IMR-90 (cell line): ENCODE results near the gene SDK1. TPM values are rescaled to one million over a fixed set of nuclear protein-coding genes. Genes with fewer than 3 reads are reported as not detected.

Experiments
- ATAC-seq: fragments of 200-7000 bp; cut with Tn5 transposase; 2 replicates; pipeline ENCODE4 v1.9.1; 2020; ENCODE audit warnings: low read depth, mild to moderate bottlenecking, moderate library complexity
- BruUV-seq: library from RNA; stranded (reverse); fragments of 400-500 nt; replicated peaks from 2 replicates; lab custom pipeline; 2021; lab: Mats Ljungman, UMichigan
- CTCF ChIA-PET: fragments of 300-600 bp; formaldehyde crosslinking; extraction: SDS; loops from one replicate; lab custom pipeline; 2021; ENCODE audit warnings: antibody characterized with exemption; lab: Yijun Ruan, JAX
- POLR2A ChIA-PET: fragments of 300-600 bp; sonication (Branson Sonifier 250); formaldehyde crosslinking; loops from one replicate; lab custom pipeline; 2022; ENCODE audit warnings: antibody characterized with exemption; ENCODE audit not compliant: unreplicated experiment; lab: Charles Lee
- DNase-seq: peaks from one replicate; pipeline ENCODE4 v3.0.0; 2013
- H2AFZ ChIP-seq: replicated peaks from 2 replicates; pipeline ENCODE3; 2013; ENCODE audit warnings: low read length, mild to moderate bottlenecking; ENCODE audit not compliant: poor library complexity
- H2AK5ac ChIP-seq: 2 replicates; pipeline ENCODE4 v1.6.1; 2013; ENCODE audit warnings: low read depth, low read length, inconsistent platforms
- H2AK9ac ChIP-seq: replicated peaks from 2 replicates; pipeline ENCODE3; 2013; ENCODE audit warnings: mild to moderate bottlenecking, low read depth, low read length, moderate library complexity; ENCODE audit not compliant: poor library complexity
- H2BK120ac ChIP-seq: 2 replicates; pipeline ENCODE4 v1.6.1; 2013; ENCODE audit warnings: low read depth, low read length, inconsistent platforms
- H2BK15ac ChIP-seq: 3 replicates; pipeline ENCODE4 v1.6.1; 2013; ENCODE audit warnings: low read depth, low read length, inconsistent platforms
- H2BK20ac ChIP-seq: 2 replicates; pipeline ENCODE4 v1.6.1; 2013; ENCODE audit warnings: low read depth, mild to moderate bottlenecking, inconsistent platforms, low read length, moderate library complexity
- H2BK5ac ChIP-seq: 2 replicates; pipeline ENCODE4 v1.6.1; 2013; ENCODE audit warnings: mild to moderate bottlenecking, low read depth, low read length, inconsistent platforms; ENCODE audit not compliant: poor library complexity, severe bottlenecking
- H3K14ac ChIP-seq: replicated peaks from 2 replicates; pipeline ENCODE4 v1.6.1; 2013; ENCODE audit warnings: low read depth, low read length, inconsistent platforms
- H3K18ac ChIP-seq: 2 replicates; pipeline ENCODE4 v1.6.1; 2013; ENCODE audit warnings: low read depth, low read length, control low read depth
- H3K23ac ChIP-seq: 2 replicates; pipeline ENCODE4 v1.6.1; 2013; ENCODE audit warnings: low read depth, low read length, inconsistent platforms
- H3K27ac ChIP-seq: 2 replicates; pipeline ENCODE4 v1.5.1; 2013; ENCODE audit warnings: mild to moderate bottlenecking, control low read depth, low read length; ENCODE audit not compliant: insufficient read depth
- H3K27me3 ChIP-seq: 2 replicates; pipeline ENCODE4 v1.6.1; 2013; ENCODE audit warnings: low read length; ENCODE audit not compliant: control insufficient read depth, insufficient read depth
- H3K36me3 ChIP-seq: 2 replicates; pipeline ENCODE4 v1.6.1; 2013; ENCODE audit warnings: low read length, mixed read lengths; ENCODE audit not compliant: control insufficient read depth, insufficient read depth
- H3K4ac ChIP-seq: 2 replicates; pipeline ENCODE4 v1.6.1; 2013; ENCODE audit warnings: low read depth, low read length, inconsistent platforms
- H3K4me1 ChIP-seq: 2 replicates; pipeline ENCODE4 v1.6.1; 2013; ENCODE audit warnings: low read length, mixed read lengths; ENCODE audit not compliant: control insufficient read depth, insufficient read depth
- H3K4me2 ChIP-seq: 2 replicates; pipeline ENCODE4 v1.6.1; 2013; ENCODE audit warnings: low read depth, mild to moderate bottlenecking, control low read depth, low read length, moderate library complexity
- H3K4me3 ChIP-seq: 2 replicates; pipeline ENCODE4 v1.5.1; 2013; ENCODE audit warnings: low read depth, mild to moderate bottlenecking, control low read depth, low read length, moderate library complexity; ENCODE audit not compliant: insufficient read depth
- H3K56ac ChIP-seq: 2 replicates; pipeline ENCODE4 v1.6.1; 2013; ENCODE audit warnings: low read length, inconsistent platforms; ENCODE audit not compliant: insufficient read depth; ENCODE audit errors: extremely low read depth
- H3K79me1 ChIP-seq, 2 experiments: 2 replicates each; pipeline ENCODE4 v1.6.1; 2013; ENCODE audit warnings: low read length in 2 of 2, inconsistent platforms in 1 of 2, low read depth in 1 of 2
- H3K9ac ChIP-seq: 2 replicates; pipeline ENCODE4 v1.6.1; 2013; ENCODE audit warnings: low read depth, low read length, control low read depth
- H3K9me1 ChIP-seq: 2 replicates; pipeline ENCODE4 v1.6.1; 2013; ENCODE audit warnings: low read length, inconsistent platforms; ENCODE audit not compliant: insufficient read depth
- H3K9me3 ChIP-seq: 2 replicates; pipeline ENCODE4 v1.6.1; 2013; ENCODE audit warnings: low read length; ENCODE audit not compliant: control insufficient read depth, insufficient read depth
- H4K20me1 ChIP-seq: 2 replicates; pipeline ENCODE4 v1.6.1; 2013; ENCODE audit warnings: low read length, inconsistent platforms; ENCODE audit not compliant: insufficient read depth
- H4K5ac ChIP-seq: 2 replicates; pipeline ENCODE4 v1.6.1; 2013; ENCODE audit warnings: mild to moderate bottlenecking, low read depth, low read length, control low read depth
- H4K8ac ChIP-seq, 2 experiments: 2 replicates each; pipeline ENCODE4 v1.6.1; 2013; ENCODE audit warnings: low read depth in 2 of 2, low read length in 2 of 2, control low read depth in 1 of 2, inconsistent platforms in 1 of 2
- H4K91ac ChIP-seq: 2 replicates; pipeline ENCODE4 v1.6.1; 2013; ENCODE audit warnings: low read depth, low read length, inconsistent platforms; ENCODE audit not compliant: insufficient read depth
- CEBPB ChIP-seq: IDR thresholded peaks from 2 replicates; pipeline ENCODE4 v1.6.1; 2012; ENCODE audit warnings: low read depth, low read length, improper control_type of control experiment
- CTCF ChIP-seq: conservative IDR thresholded peaks from 2 replicates; pipeline ENCODE4 v1.5.1; 2012; ENCODE audit warnings: mild to moderate bottlenecking, low read depth, low read length, improper control_type of control experiment
- FOS ChIP-seq: fragments of 150-350 bp; IDR thresholded peaks from 2 replicates; pipeline ENCODE4 v1.6.1; 2016; ENCODE audit warnings: low read depth, low read length
- RCOR1 ChIP-seq: IDR thresholded peaks from 2 replicates; pipeline ENCODE4 v1.6.1; 2012; ENCODE audit warnings: mild to moderate bottlenecking, low read length, improper control_type of control experiment; ENCODE audit not compliant: insufficient replicate concordance
- SMC3 ChIP-seq: fragments of 150-350 bp; IDR thresholded peaks from 2 replicates; pipeline ENCODE4 v1.6.1; 2016; ENCODE audit warnings: low read depth, mild to moderate bottlenecking, antibody characterized with exemption, low read length, moderate library complexity
- USF2 ChIP-seq: fragments of 150-350 bp; IDR thresholded peaks from 2 replicates; pipeline ENCODE4 v1.6.1; 2017; ENCODE audit warnings: mild to moderate bottlenecking, antibody characterized with exemption, low read length, low read depth
- WGBS, 2 experiments: methylation state at CpG; one replicate each; pipeline versions ENCODE4 v1.1.5 to v1.1.7; 2013; ENCODE audit warnings: missing lambda C conversion rate in 2 of 2; ENCODE audit not compliant: insufficient read length in 1 of 2; ENCODE audit errors: extremely low coverage in 2 of 2; 5-methylcytosine and 5-hydroxymethylcytosine counted together
- dilution Hi-C: fragments of 300-500 bp; cut with HindIII; formaldehyde crosslinking; loops from one replicate; pipeline ENCODE4 v1.14.3; 2018; ENCODE audit warnings: low sequenced_read_pairs; ENCODE audit not compliant: unreplicated experiment
- in situ Hi-C: fragments of 300-500 bp; cut with MboI; formaldehyde crosslinking; loops from 3 replicates; pipeline ENCODE4 v1.14.3; 2019; ENCODE audit warnings: low sequenced_read_pairs, inconsistent platforms, mixed read lengths
- intact Hi-C: fragments of 100-400 bp; cut with micrococcal nuclease; formaldehyde crosslinking; loops from 2 replicates; pipeline ENCODE4 v1.10.0; 2022
- polyA plus RNA-seq, 3 experiments: library from polyadenylated mRNA; depleted of rRNA; stranded (reverse); fragments of >200 nt; gene quantifications; 2 replicates each; pipeline ENCODE4 v1.2.3, GENCODE V29; 2012; ENCODE audit warnings: low replicate concordance in 1 of 3
- total RNA-seq: library from RNA; depleted of rRNA; stranded (reverse); fragments of >200 nt; gene quantifications from 2 replicates; pipeline ENCODE4 v1.2.3, GENCODE V29; 2012
- TF ChIP-seq, protein P1 (sequence below): fragments of 150-350 bp; IDR thresholded peaks from 2 replicates; pipeline ENCODE4 v1.6.1; 2016; ENCODE audit warnings: low read depth, mild to moderate bottlenecking, low read length, moderate library complexity, borderline replicate concordance

SDK1 gene
- total and polyA plus RNA-seq, 2 of the 4 experiments (the other 2 are of a cell fraction): 1.5 to 1.6 TPM

- no CpG with 5 or more reads among the region's 6 CpGs for WGBS, 2 experiments
Observed at GRCh38 chr7:3356173-3356572, 55.1 kb downstream of the SDK1 start.

More at GRCh38 chr7:3356173-3356572, 55.1 kb downstream of the SDK1 start:
- dilution Hi-C loops (no loop called here), in situ Hi-C loops (no loop called here), intact Hi-C loops (no loop called here)
- H3K23ac ChIP-seq: no peak overlapping the region
- no peak overlapping the region for H2AK9ac ChIP-seq
- H3K79me1 ChIP-seq: no peaks in the 10 kb centered on the region
- no peak overlapping the region for H2AK5ac ChIP-seq
- H4K20me1 ChIP-seq: no peaks in the 10 kb centered on the region
- no peak overlapping the region for H3K4me2 ChIP-seq
- no peak for TF ChIP-seq USF2
- TF ChIP-seq RCOR1: no peak
- TF ChIP-seq SMC3: no peak
- TF ChIP-seq CTCF: no peak
- TF ChIP-seq, protein P1, sequence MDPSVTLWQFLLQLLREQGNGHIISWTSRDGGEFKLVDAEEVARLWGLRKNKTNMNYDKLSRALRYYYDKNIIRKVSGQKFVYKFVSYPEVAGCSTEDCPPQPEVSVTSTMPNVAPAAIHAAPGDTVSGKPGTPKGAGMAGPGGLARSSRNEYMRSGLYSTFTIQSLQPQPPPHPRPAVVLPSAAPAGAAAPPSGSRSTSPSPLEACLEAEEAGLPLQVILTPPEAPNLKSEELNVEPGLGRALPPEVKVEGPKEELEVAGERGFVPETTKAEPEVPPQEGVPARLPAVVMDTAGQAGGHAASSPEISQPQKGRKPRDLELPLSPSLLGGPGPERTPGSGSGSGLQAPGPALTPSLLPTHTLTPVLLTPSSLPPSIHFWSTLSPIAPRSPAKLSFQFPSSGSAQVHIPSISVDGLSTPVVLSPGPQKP: no peak
- no peak for TF ChIP-seq CEBPB
- TF ChIP-seq FOS: no peak
- no peak overlapping the region for H4K91ac ChIP-seq
- H3K36me3 ChIP-seq: no peaks in the 10 kb centered on the region
- no peak overlapping the region for H3K18ac ChIP-seq
- no peak overlapping the region for H3K4ac ChIP-seq
- no peak overlapping the region for H3K14ac ChIP-seq
- H3K9me3 ChIP-seq: no peaks in the 10 kb centered on the region; the same call in 1 of the 2 replicates
- POLR2A ChIA-PET: no interaction called here
- H2BK5ac ChIP-seq: no peak overlapping the region
- no peak overlapping the region for H2BK15ac ChIP-seq
- no peak overlapping the region for H3K4me3 ChIP-seq
- no peak overlapping the region for H2BK120ac ChIP-seq
- no peak overlapping the region for H2AFZ ChIP-seq
- H3K4me1 ChIP-seq: no peaks in the 10 kb centered on the region
- no peak for DNase-seq
- H3K27ac ChIP-seq: no peak overlapping the region
- H4K5ac ChIP-seq: no peak overlapping the region
- no peak overlapping the region for H3K9ac ChIP-seq
- no peak for ATAC-seq
- BruUV-seq: no TSS peak
- H3K27me3 ChIP-seq: no peaks in the 10 kb centered on the region
- no peak overlapping the region for H4K8ac ChIP-seq
- H3K56ac ChIP-seq: no peak overlapping the region
- no peaks in the 10 kb centered on the region for H3K9me1 ChIP-seq
- no peak overlapping the region for H2BK20ac ChIP-seq
- CTCF ChIA-PET: no interaction called here
